Muscle of leg (tissue), 11 donors: ENCODE results near the gene PTPN1. TPM values are rescaled to one million over a fixed set of nuclear protein-coding genes. Genes with fewer than 3 reads are reported as not detected.
"Not testable (repeated sequence)": the region's sequence is repeated elsewhere in the genome, so short reads cannot be mapped to it uniquely, and the experiment has no call there.

Experiments used
- DNase-seq: peaks from one replicate; pipeline ENCODE4 v3.0.0; 2013
- H3K27ac ChIP-seq: one replicate; pipeline ENCODE4 v1.5.1; 2013; ENCODE audit warnings: mild to moderate bottlenecking, low read length, control low read depth
- H3K27me3 ChIP-seq: one replicate; pipeline ENCODE4 v1.6.1; 2013; ENCODE audit warnings: low read length; ENCODE audit not compliant: control insufficient read depth, insufficient read depth
- H3K36me3 ChIP-seq: one replicate; pipeline ENCODE4 v1.6.1; 2013; ENCODE audit warnings: low read length; ENCODE audit not compliant: control insufficient read depth, insufficient read depth
- H3K4me1 ChIP-seq: one replicate; pipeline ENCODE4 v1.6.1; 2013; ENCODE audit warnings: low read length; ENCODE audit not compliant: control insufficient read depth, insufficient read depth
- H3K4me3 ChIP-seq: one replicate; pipeline ENCODE4 v1.5.1; 2013; ENCODE audit warnings: low read length, control low read depth
- H3K9me3 ChIP-seq: replicated peaks from 2 replicates; pipeline ENCODE4 v1.6.1; 2013; ENCODE audit warnings: low read depth, low read length; ENCODE audit not compliant: control insufficient read depth
- WGBS: methylation state at CpG from one replicate; pipeline ENCODE4 v1.1.5; 2013; ENCODE audit warnings: missing lambda C conversion rate; ENCODE audit not compliant: insufficient coverage; 5-methylcytosine and 5-hydroxymethylcytosine counted together
- polyA plus RNA-seq, 8 donors: library from polyadenylated mRNA; unstranded; fragments of 120-200 nt; gene quantifications; one replicate each; pipeline versions ENCODE4 v1.2.1 to v1.2.3, GENCODE V29; 2013; ENCODE audit warnings: inconsistent platforms in 1 of 8, low replicate concordance in 1 of 8; ENCODE audit not compliant: insufficient read length in 8 of 8, insufficient read depth in 1 of 8
- total RNA-seq: library from RNA; stranded (reverse); fragments of 120-200 nt; gene quantifications from one replicate; pipeline ENCODE4 v1.2.4, GENCODE V29; 2013

The PTPN1 gene
- total and polyA plus RNA-seq, 9 donors = 12.5 to 22.5 (median 18.4) TPM

DNA sequence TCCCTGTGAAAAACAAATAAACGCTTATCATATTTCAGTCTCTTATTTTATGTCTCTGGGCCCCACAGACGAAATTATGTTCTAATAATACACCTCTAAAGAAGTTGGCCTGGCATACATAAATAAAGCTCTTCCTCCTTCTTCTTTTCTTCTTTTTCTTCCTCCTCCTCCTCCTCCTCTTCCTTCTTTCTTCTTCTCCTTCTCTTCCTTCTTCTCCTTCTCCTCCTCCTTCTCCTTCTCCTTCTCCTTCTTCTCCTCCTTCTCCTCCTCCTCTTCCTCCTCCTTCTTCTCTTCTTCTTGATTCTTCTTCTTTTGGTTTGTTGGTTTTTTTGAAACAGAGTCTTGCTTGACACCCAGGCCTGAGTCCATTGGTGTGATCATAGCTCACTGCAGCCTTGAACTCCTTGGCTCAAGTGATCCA is 41.8 kb upstream of the PTPN1 start:
- peak overlapping the region; percentile 71 for H3K27ac ChIP-seq

DNA sequence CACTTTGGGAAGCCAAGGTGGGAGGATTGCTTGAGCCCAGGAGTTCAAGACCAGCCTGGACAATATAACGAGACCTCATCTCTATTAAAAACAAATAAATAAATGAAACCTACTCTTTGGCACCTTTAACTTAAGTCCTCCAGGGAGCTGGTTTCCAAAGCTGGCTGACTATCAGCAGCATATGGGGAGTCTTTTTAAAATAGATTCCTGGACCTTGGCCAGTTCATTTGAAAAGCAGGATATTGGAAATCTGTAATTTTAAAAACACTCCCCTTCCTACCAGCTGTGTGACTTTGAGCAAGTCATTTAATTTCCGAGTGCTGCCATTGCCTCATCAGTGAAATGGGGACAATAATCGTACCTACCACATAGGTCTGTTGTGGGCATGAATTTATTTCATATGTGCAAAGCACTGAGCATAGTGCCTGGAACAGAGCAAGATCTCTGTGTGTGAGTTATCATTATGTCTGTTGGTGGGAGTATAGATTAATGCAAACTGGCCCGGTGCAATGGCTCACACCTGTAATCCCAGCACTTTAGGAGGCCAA is 40.9 kb upstream of the PTPN1 start:
- no peaks in the 10 kb centered on the region for H3K36me3 ChIP-seq
- no peak overlapping the region for H3K27ac ChIP-seq
- no peak overlapping the region for H3K4me3 ChIP-seq
- WGBS = 100% methylated on average over 1 of the region's 4 CpGs
- H3K4me1 ChIP-seq = peaks cover 23% of the 10 kb centered on the region
- H3K27me3 ChIP-seq = no peaks in the 10 kb centered on the region
- no peaks in the 10 kb centered on the region for H3K9me3 ChIP-seq
- no peak for DNase-seq

More for the DNA sequence above, 41.8 kb upstream of the PTPN1 start:
- no peak for DNase-seq
- Histone ChIP-seq H3K9me3 (no peaks in the 10 kb centered on the region), H3K27me3 (no peaks in the 10 kb centered on the region), H3K36me3 (no peaks in the 10 kb centered on the region), H3K4me3 (no peak overlapping the region), H3K4me1 (peaks cover 26% of the 10 kb centered on the region)
- WGBS = 86% methylated on average over 2 of the region's 2 CpGs

GRCh38 chr20:50469796-50470195 is 40.4 kb upstream of the PTPN1 start:
- peaks cover 19% of the 10 kb centered on the region for H3K4me1 ChIP-seq
- DNase-seq = no peak
- WGBS = 80% methylated on average over 1 of the region's 2 CpGs
- no peaks in the 10 kb centered on the region for H3K9me3 ChIP-seq
- no peaks in the 10 kb centered on the region for H3K27me3 ChIP-seq
- H3K4me3 ChIP-seq = no peak overlapping the region
- no peaks in the 10 kb centered on the region for H3K36me3 ChIP-seq
- H3K27ac ChIP-seq = no peak overlapping the region

GRCh38 chr20:50470264-50470858 is 39.8 kb upstream of the PTPN1 start:
- H3K9me3 ChIP-seq = no peaks in the 10 kb centered on the region
- DNase-seq = no peak
- WGBS = no CpG with 5 or more reads among the region's 4 CpGs
- no peak overlapping the region for H3K4me3 ChIP-seq
- H3K27ac ChIP-seq = no peak overlapping the region
- H3K36me3 ChIP-seq = no peaks in the 10 kb centered on the region
- H3K4me1 ChIP-seq = peaks cover 20% of the 10 kb centered on the region
- H3K27me3 ChIP-seq = no peaks in the 10 kb centered on the region

GRCh38 chr20:50471231-50471630 is 39.0 kb upstream of the PTPN1 start:
- Histone ChIP-seq H3K4me3 (no peak overlapping the region), H3K4me1 (peaks cover 22% of the 10 kb centered on the region), H3K36me3 (no peaks in the 10 kb centered on the region), H3K9me3 (no peaks in the 10 kb centered on the region), H3K27ac (no peak overlapping the region), H3K27me3 (no peaks in the 10 kb centered on the region)
- no CpG with 5 or more reads among the region's 1 CpG for WGBS
- DNase-seq = no peak

- WGBS = 53% methylated on average over 4 of the region's 12 CpGs
- H3K4me3 ChIP-seq = no peak overlapping the region
- no peak overlapping the region for H3K27ac ChIP-seq
- no peak for DNase-seq
- H3K36me3 ChIP-seq = no peaks in the 10 kb centered on the region
- H3K4me1 ChIP-seq = peaks cover 17% of the 10 kb centered on the region
- no peaks in the 10 kb centered on the region for H3K27me3 ChIP-seq
- no peaks in the 10 kb centered on the region for H3K9me3 ChIP-seq
These were observed 37.2 kb upstream of the PTPN1 start for GRCh38 chr20:50472693-50473664.

- H3K27me3 ChIP-seq, H3K36me3 ChIP-seq, H3K27ac ChIP-seq, DNase-seq, H3K9me3 ChIP-seq, H3K4me3 ChIP-seq: not testable (repeated sequence)
- WGBS = no CpG with 5 or more reads among the region's 5 CpGs
- peaks cover 12% of the 10 kb centered on the region for H3K4me1 ChIP-seq
These were observed 35.8 kb upstream of the PTPN1 start for GRCh38 chr20:50474356-50474755.

GRCh38 chr20:50475681-50476292 is 34.4 kb upstream of the PTPN1 start:
- H3K9me3 ChIP-seq = no peaks in the 10 kb centered on the region
- no peaks in the 10 kb centered on the region for H3K36me3 ChIP-seq
- H3K27ac ChIP-seq = no peak overlapping the region
- no peaks in the 10 kb centered on the region for H3K27me3 ChIP-seq
- H3K4me3 ChIP-seq = no peak overlapping the region
- DNase-seq = no peak
- peaks cover 5% of the 10 kb centered on the region for H3K4me1 ChIP-seq
- WGBS = 76% methylated on average over 4 of the region's 14 CpGs

- H3K4me1 ChIP-seq = peaks cover 7% of the 10 kb centered on the region
- H3K27ac ChIP-seq = no peak overlapping the region
- H3K27me3 ChIP-seq = no peaks in the 10 kb centered on the region
- H3K36me3 ChIP-seq = no peaks in the 10 kb centered on the region
- no peaks in the 10 kb centered on the region for H3K9me3 ChIP-seq
- no CpG with 5 or more reads among the region's 5 CpGs for WGBS
- DNase-seq = no peak
- no peak overlapping the region for H3K4me3 ChIP-seq
These were observed 32.8 kb upstream of the PTPN1 start for GRCh38 chr20:50477239-50477872.
